Measurements from ENCODE around the gene SLC6A20.

SLC6A20 gene

GRCh38 chr3:45802146-45802545, 5.8 kb upstream of the SLC6A20 start:
- no peak for DNase-seq (ENCODE audit: low spot score)

GRCh38 chr3:45800611-45801010, 4.3 kb upstream of the SLC6A20 start:
- DNase-seq (ENCODE audit: low spot score), result no peak

GRCh38 chr3:45799586-45799985, 3.2 kb upstream of the SLC6A20 start:
- DNase-seq (ENCODE audit: low spot score), result no peak

GRCh38 chr3:45798034-45798433, 1.7 kb upstream of the SLC6A20 start:
- DNase-seq (ENCODE audit: low spot score), result no peak

GRCh38 chr3:45796902-45797637, 734 bp upstream of the SLC6A20 start:
- DNase-seq (ENCODE audit: low spot score), result no peak

GRCh38 chr3:45795509-45795881, 841 bp downstream of the SLC6A20 start:
- DNase-seq (ENCODE audit: low spot score), result no peak

- DNase-seq (ENCODE audit: low spot score), result no peak
Observed at GRCh38 chr3:45794660-45795059, 1.7 kb downstream of the SLC6A20 start.

GRCh38 chr3:45794177-45794560, 2.2 kb downstream of the SLC6A20 start:
- no peak for DNase-seq (ENCODE audit: low spot score)

GRCh38 chr3:45793482-45794176, 2.7 kb downstream of the SLC6A20 start:
- no peak for DNase-seq (ENCODE audit: low spot score)

GRCh38 chr3:45792516-45793172, 3.7 kb downstream of the SLC6A20 start:
- no peak for DNase-seq (ENCODE audit: low spot score)

GRCh38 chr3:45792036-45792435, 4.3 kb downstream of the SLC6A20 start:
- DNase-seq (ENCODE audit: low spot score), result no peak

- DNase-seq (ENCODE audit: low spot score), result no peak
Observed at GRCh38 chr3:45790596-45790995, 5.7 kb downstream of the SLC6A20 start.

GRCh38 chr3:45789235-45789812, 7.0 kb downstream of the SLC6A20 start:
- no peak for DNase-seq (ENCODE audit: low spot score)

- no peak for DNase-seq (ENCODE audit: low spot score)
Observed at GRCh38 chr3:45787551-45787950, 8.8 kb downstream of the SLC6A20 start.

GRCh38 chr3:45786801-45787495, 9.4 kb downstream of the SLC6A20 start:
- DNase-seq (ENCODE audit: low spot score), result no peak

GRCh38 chr3:45785605-45786150, 10.7 kb downstream of the SLC6A20 start:
- no peak for DNase-seq (ENCODE audit: low spot score)

- no peak for DNase-seq (ENCODE audit: low spot score)
Observed at GRCh38 chr3:45783667-45784066, 12.7 kb downstream of the SLC6A20 start.

GRCh38 chr3:45782381-45782780, 14.0 kb downstream of the SLC6A20 start:
- no peak for DNase-seq (ENCODE audit: low spot score)

GRCh38 chr3:45781841-45782240, 14.5 kb downstream of the SLC6A20 start:
- no peak for DNase-seq (ENCODE audit: low spot score)

- no peak for DNase-seq (ENCODE audit: low spot score)
Observed at GRCh38 chr3:45781271-45781670, 15.1 kb downstream of the SLC6A20 start.

- DNase-seq (ENCODE audit: low spot score), result no peak
Observed at GRCh38 chr3:45779746-45780735, 16.3 kb downstream of the SLC6A20 start.
